ENCODE data around the gene SPDYE16. TPM values are rescaled to one million over a fixed set of nuclear protein-coding genes. Genes with fewer than 3 reads are reported as not detected.
"Not testable (repeated sequence)": the region's sequence is repeated elsewhere in the genome, so short reads cannot be mapped to it uniquely, and the experiment has no call there.

The SPDYE16 gene
- total RNA-seq, 6 experiments from 2014 or later: 0.14 to 0.20 TPM; not detected in 4

DNA sequence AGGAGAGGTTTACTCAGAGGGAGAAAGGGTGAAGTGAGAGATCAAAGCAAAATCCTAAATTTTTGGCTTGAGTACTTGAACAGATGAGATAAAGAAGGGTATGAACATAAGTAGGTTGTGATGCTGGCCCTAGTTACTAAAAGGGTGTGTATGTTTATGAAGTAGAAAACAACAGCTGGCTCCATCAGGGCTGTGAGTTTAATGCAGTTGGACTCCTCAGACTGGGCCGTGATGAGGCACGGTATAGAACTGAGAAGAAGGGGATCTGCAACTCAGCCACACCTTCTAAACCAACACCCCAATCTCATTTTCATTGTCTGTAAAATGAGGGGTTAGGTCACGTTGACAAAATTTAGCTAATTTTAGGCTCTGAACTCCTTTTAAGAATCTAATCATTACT, 29.2 kb upstream of the SPDYE16 start:
- H3K9me3 ChIP-seq; H3K4me3 ChIP-seq; DNase-seq; H3K27me3 ChIP-seq; intact Hi-C loops (cut with DNase I); ATAC-seq; H3K36me3 ChIP-seq; H3K4me1 ChIP-seq; H3K27ac ChIP-seq: not testable (repeated sequence)
- WGBS (ENCODE audit: insufficient coverage, low coverage, low lambda C conversion rate, missing lambda C conversion rate): 92% methylated on average over 3 of the region's 3 CpGs

DNA sequence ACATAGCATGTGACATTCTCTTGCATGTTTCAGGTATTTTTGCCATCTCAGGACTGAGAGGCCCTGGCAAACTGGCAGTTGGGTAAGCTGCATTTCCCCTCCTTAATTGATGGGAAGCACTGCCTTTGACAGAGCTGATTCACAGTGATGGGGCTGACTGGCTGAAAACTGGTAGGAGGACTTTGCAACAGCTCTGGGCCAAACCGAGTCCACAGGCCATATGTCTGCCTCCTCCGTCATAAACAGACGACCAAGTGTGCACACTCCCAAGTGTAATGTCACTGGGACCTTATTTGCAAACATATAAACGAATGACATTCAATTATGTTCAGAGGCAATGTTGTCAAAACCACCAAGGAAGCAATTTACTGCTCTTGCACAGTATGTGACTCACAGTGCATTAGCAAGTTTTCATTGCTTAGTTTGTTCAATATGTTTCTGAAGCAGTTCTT, 27.3 kb upstream of the SPDYE16 start:
- H3K27me3 ChIP-seq; H3K27ac ChIP-seq; ATAC-seq; H3K4me1 ChIP-seq; H3K9me3 ChIP-seq; H3K36me3 ChIP-seq; DNase-seq; intact Hi-C loops (cut with DNase I); H3K4me3 ChIP-seq: not testable (repeated sequence)
- WGBS (ENCODE audit: insufficient coverage, low coverage, low lambda C conversion rate, missing lambda C conversion rate): 94% methylated on average over 4 of the region's 4 CpGs

- H3K9me3 ChIP-seq; H3K4me3 ChIP-seq; H3K27ac ChIP-seq; H3K4me1 ChIP-seq; H3K36me3 ChIP-seq; intact Hi-C loops (cut with DNase I); DNase-seq; H3K27me3 ChIP-seq: not testable (repeated sequence)
- ATAC-seq: peak in 2 of 4 donors; percentile 46 to 82
These were observed 25.6 kb upstream of the SPDYE16 start for GRCh38 chr7:76568742-76569141.

GRCh38 chr7:76567753-76568152, 24.7 kb upstream of the SPDYE16 start:
- ATAC-seq; H3K9me3 ChIP-seq; intact Hi-C loops (cut with DNase I); H3K27ac ChIP-seq; DNase-seq; H3K4me3 ChIP-seq; H3K27me3 ChIP-seq; H3K36me3 ChIP-seq; H3K4me1 ChIP-seq: not testable (repeated sequence)

DNA sequence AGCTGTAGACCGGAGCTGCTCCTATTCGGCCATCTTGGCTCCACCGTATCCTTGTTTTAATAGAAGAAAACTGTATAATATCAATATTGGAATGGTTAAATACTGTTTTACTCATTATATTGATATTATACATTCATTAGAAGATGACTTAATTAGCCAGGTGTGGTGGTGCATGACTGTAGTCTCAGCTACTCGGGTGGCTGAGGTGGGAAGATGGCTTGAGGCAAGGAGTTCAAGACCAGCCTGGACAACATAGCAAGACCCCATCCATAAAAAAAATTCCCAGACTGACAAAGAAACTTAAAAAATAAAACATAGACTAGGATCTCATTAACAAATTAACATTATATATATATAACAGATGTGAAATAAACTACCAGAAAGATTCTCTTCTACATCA, 24.2 kb upstream of the SPDYE16 start:
- ATAC-seq; DNase-seq; H3K4me1 ChIP-seq; H3K4me3 ChIP-seq; H3K27ac ChIP-seq; intact Hi-C loops (cut with DNase I); H3K27me3 ChIP-seq; H3K9me3 ChIP-seq; H3K36me3 ChIP-seq: not testable (repeated sequence)
- 71% methylated on average over 1 of the region's 4 CpGs for WGBS (ENCODE audit: insufficient coverage, low coverage, low lambda C conversion rate, missing lambda C conversion rate)

DNA sequence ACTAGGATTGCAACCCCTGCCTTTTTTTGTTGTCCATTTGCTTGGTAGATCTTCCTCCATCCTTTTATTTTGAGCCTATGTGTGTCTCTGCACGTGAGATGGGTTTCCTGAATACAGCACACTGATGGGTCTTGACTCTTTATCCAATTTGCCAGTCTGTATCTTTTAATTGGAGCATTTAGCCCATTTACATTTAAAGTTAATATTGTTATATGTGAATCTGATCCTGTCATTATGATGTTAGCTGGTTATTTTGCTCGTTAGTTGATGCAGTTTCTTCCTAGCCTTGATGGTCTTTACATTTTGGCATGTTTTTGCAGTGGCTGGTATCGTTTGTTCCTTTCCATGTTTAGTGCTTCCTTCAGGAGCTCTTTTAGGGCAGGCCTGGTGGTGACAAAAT, 21.9 kb upstream of the SPDYE16 start:
- ATAC-seq: not testable (repeated sequence)

GRCh38 chr7:76561342-76561741, 18.2 kb upstream of the SPDYE16 start:
- H3K4me3 ChIP-seq; H3K9me3 ChIP-seq; DNase-seq; intact Hi-C loops (cut with DNase I); H3K36me3 ChIP-seq; H3K27ac ChIP-seq; H3K4me1 ChIP-seq; H3K27me3 ChIP-seq; ATAC-seq: not testable (repeated sequence)
- WGBS (ENCODE audit: insufficient coverage, low coverage, low lambda C conversion rate, missing lambda C conversion rate): 93% methylated on average over 3 of the region's 3 CpGs

More for the DNA sequence above, 21.9 kb upstream of the SPDYE16 start:
- DNase-seq; H3K36me3 ChIP-seq; H3K4me3 ChIP-seq; H3K9me3 ChIP-seq; H3K4me1 ChIP-seq; H3K27ac ChIP-seq; H3K27me3 ChIP-seq; intact Hi-C loops (cut with DNase I): not testable (repeated sequence)
- 100% methylated on average over 1 of the region's 3 CpGs for WGBS (ENCODE audit: insufficient coverage, low coverage, low lambda C conversion rate, missing lambda C conversion rate)

DNA sequence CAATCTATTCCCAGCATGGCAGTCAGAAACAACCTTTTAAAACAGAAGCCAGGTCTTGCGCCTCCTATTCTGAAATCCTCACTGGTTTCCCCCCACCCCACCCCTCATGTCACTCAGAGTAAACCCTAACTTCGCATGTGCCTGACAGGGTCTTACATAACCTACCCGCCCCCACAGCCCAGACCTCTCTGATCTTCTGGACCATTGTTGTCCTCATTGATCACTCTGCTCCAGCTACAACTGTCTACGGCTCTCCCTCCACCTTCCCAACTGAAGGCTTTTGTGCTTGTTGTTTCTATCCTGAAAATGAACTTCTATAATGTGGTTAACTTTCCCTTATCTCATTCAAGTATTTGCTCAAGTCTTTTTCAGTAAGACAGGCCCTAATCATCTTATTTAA, 17.1 kb upstream of the SPDYE16 start:
- H3K36me3 ChIP-seq; H3K4me1 ChIP-seq; intact Hi-C loops (cut with DNase I); H3K4me3 ChIP-seq; DNase-seq; H3K27ac ChIP-seq; H3K9me3 ChIP-seq; H3K27me3 ChIP-seq: not testable (repeated sequence)
- peak in 3 of 4 donors; percentile 15 to 20 (median 19) for ATAC-seq
- WGBS (ENCODE audit: insufficient coverage, low coverage, low lambda C conversion rate, missing lambda C conversion rate): 47% methylated on average over 4 of the region's 4 CpGs

DNA sequence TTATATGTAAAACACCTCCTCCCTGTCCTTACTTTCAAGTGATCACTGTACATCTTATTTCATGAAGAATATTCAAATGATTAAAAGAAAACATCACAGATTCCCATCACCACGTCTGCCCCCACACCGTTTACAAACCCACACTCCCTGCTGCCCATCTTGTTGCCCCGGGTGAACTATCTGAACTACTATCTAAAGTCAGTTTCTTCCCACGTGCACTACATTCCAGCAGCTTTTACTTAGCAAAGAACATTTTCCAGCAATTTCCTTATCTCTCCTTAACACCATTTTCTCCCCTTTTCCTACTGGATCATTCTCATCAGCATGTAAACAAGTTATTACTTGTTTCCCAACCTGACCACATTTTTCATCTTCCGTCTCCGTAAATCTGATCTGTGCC, 16.6 kb upstream of the SPDYE16 start:
- DNase-seq; intact Hi-C loops (cut with DNase I); H3K4me1 ChIP-seq; H3K27ac ChIP-seq; H3K4me3 ChIP-seq; H3K27me3 ChIP-seq; H3K9me3 ChIP-seq; H3K36me3 ChIP-seq: not testable (repeated sequence)
- ATAC-seq: peak in 2 of 4 donors; percentile 13 to 17
- WGBS (ENCODE audit: insufficient coverage, low coverage, low lambda C conversion rate, missing lambda C conversion rate): 18% methylated on average over 6 of the region's 6 CpGs

GRCh38 chr7:76551992-76552391, 8.9 kb upstream of the SPDYE16 start:
- WGBS (ENCODE audit: insufficient coverage, low coverage, low lambda C conversion rate, missing lambda C conversion rate): 92% methylated on average over 6 of the region's 6 CpGs
- H3K4me3 ChIP-seq; ATAC-seq; H3K4me1 ChIP-seq; H3K27me3 ChIP-seq; H3K27ac ChIP-seq; H3K36me3 ChIP-seq; H3K9me3 ChIP-seq; DNase-seq; intact Hi-C loops (cut with DNase I): not testable (repeated sequence)

DNA sequence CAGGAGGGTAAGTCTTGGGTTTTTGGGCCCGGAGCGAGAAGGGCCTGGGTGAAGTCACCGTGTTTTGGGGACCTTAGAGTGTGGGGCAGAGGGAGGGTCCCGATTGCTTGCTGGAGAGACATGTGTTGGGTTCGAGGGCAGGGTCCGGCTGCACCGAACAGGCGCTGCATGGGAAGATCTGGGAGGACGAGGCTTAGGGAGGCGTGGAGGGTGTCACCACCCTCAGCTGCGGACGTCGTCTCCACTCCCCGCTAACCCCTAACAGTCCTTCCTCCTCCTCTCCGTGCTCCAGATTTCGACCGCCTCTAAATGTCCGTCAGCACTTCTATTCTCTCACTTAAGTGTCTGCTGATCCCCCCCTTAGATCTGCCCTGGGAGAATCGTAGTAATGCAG, 6.8 kb upstream of the SPDYE16 start:
- intact Hi-C loops (cut with DNase I); ATAC-seq; H3K4me1 ChIP-seq; H3K36me3 ChIP-seq; H3K27me3 ChIP-seq; H3K9me3 ChIP-seq: not testable (repeated sequence)
- DNase-seq: peak in 1 of 3 donors; percentile 47
- Histone ChIP-seq H3K4me3 (peak overlapping the region; percentile 91 to 95 (median 92)), H3K27ac (peak overlapping the region; percentile 76 to 94 (median 88))
- 0% methylated on average over 12 of the region's 19 CpGs for WGBS (ENCODE audit: insufficient coverage, low coverage, low lambda C conversion rate, missing lambda C conversion rate)

All from right lobe of liver (tissue), 6 donors.